ENCODE results near the gene ITGAE.

DNA sequence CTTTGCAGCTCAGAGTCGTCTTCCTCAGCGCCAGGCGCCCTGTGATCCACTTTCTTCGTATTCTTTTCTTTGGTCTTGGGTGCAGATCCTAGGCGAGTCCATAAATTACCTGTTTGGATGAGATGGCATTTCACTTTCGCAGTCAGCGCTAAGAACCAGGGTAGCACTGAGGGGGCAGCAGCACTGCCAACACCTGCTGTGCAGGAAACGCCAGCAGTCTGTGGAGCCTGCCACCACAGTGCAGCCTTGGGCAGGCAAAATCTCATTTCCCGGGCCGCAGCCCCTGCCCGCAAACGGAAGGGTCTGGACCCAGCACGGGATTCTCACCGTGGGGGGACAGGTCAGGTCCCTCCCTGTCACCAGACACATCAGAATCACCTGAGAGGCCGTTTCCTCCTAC is 12.2 kb upstream of the ITGAE start:
- no peak for TF ChIP-seq CTCF (conservative IDR thresholded peaks at IDR 0.05; ENCODE audit: low read depth, low read length)
- no peak for TF ChIP-seq EZH2 (IDR thresholded peaks at IDR 0.05; ENCODE audit: borderline replicate concordance, low read depth, low read length, poor library complexity, severe bottlenecking)

Data from A673 (cell line).